Gastrocnemius medialis (tissue), 4 donors: Measurements from ENCODE around the gene VSIG10L2.

Experiments used
- POLR2A ChIP-seq, 2 donors: fragments of 450-650 bp; IDR thresholded peaks; one replicate each; pipeline ENCODE4 v1.6.1; 2017; ENCODE audit warnings: antibody characterized with exemption in 2 of 2, mild to moderate bottlenecking in 2 of 2, moderate library complexity in 2 of 2
- TF ChIP-seq, protein P1 (sequence below), 5 experiments: fragments of 450-650 bp in 3 of 5; fragments of 200-600 bp in 2 of 5; sonication (generic) in 2 of 5; IDR thresholded peaks in 4 of 5; conservative IDR thresholded peaks in 1 of 5; 1 replicate in 4 of 5; 2 replicates in 1 of 5; pipeline ENCODE4 v1.5.1; 2016 to 2019; ENCODE audit warnings: antibody characterized with exemption in 5 of 5, mild to moderate bottlenecking in 3 of 5, moderate library complexity in 3 of 5

DNA sequence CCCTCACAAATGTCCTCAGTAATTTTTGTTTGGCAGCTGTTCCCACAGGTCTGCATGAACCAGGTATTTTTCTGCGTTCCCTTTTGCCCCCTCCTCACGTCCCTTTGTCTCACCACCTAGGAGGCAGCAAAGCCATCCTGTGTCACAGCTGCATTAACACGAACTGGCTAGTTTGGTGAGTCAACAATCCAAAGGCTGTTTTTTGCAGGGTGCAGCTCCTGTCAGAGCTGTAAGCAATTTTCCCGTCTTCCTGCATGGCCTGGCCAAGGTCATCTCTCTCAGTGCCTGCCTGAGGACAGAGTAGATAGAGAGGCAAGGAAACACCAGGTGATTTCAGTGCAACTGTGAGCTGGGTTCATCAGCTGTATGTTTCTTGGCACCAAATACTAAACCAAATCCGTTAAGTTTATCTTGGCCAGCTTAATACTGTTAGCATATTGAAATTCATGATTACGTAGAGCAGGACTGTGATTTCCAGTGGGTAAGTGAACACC is 20.6 kb upstream of the VSIG10L2 start:
- TF ChIP-seq, protein P1, sequence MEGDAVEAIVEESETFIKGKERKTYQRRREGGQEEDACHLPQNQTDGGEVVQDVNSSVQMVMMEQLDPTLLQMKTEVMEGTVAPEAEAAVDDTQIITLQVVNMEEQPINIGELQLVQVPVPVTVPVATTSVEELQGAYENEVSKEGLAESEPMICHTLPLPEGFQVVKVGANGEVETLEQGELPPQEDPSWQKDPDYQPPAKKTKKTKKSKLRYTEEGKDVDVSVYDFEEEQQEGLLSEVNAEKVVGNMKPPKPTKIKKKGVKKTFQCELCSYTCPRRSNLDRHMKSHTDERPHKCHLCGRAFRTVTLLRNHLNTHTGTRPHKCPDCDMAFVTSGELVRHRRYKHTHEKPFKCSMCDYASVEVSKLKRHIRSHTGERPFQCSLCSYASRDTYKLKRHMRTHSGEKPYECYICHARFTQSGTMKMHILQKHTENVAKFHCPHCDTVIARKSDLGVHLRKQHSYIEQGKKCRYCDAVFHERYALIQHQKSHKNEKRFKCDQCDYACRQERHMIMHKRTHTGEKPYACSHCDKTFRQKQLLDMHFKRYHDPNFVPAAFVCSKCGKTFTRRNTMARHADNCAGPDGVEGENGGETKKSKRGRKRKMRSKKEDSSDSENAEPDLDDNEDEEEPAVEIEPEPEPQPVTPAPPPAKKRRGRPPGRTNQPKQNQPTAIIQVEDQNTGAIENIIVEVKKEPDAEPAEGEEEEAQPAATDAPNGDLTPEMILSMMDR (IDR thresholded peaks at IDR 0.05 in 4 of 5, conservative IDR thresholded peaks at IDR 0.05 in 1 of 5), result no peak
- no peak for TF ChIP-seq POLR2A (IDR thresholded peaks at IDR 0.05)
